GM23338 (cell line): Measurements from ENCODE around the gene LEO1. TPM values are rescaled to one million over a fixed set of nuclear protein-coding genes. Genes with fewer than 3 reads are reported as not detected.

ENCODE experiments used
- ATAC-seq: fragments of 200-7000 bp; cut with Tn5 transposase; 3 replicates; pipeline ENCODE4 v1.9.1; 2020
- DNase-seq: peaks from one replicate; pipeline ENCODE4 v3.0.0-alpha.2; 2015; ENCODE audit warnings: low spot score
- H2AFZ ChIP-seq: fragments of 200-600 bp; sonication (generic); 2 replicates; pipeline ENCODE4 v1.8.0; 2016; ENCODE audit warnings: antibody characterized with exemption, mild to moderate bottlenecking, moderate library complexity
- H3F3A ChIP-seq: fragments of 200-600 bp; sonication (generic); replicated peaks from 2 replicates; pipeline ENCODE4 v1.8.0; 2017; ENCODE audit warnings: antibody characterized with exemption, mixed run types, low read depth
- H3K27ac ChIP-seq: fragments of 200-600 bp; sonication (generic); 2 replicates; pipeline ENCODE4 v1.6.1; 2016; ENCODE audit warnings: low read depth
- H3K27me3 ChIP-seq: fragments of 200-600 bp; sonication (generic); 2 replicates; pipeline ENCODE4 v1.8.0; 2016; ENCODE audit warnings: mild to moderate bottlenecking, mixed run types, moderate library complexity; ENCODE audit not compliant: insufficient read depth
- H3K36me3 ChIP-seq: fragments of 200-600 bp; sonication (generic); 2 replicates; pipeline ENCODE4 v1.8.0; 2016; ENCODE audit warnings: mild to moderate bottlenecking; ENCODE audit not compliant: insufficient read depth
- H3K4me1 ChIP-seq: fragments of 200-600 bp; sonication (generic); 2 replicates; pipeline ENCODE4 v1.8.0; 2016; ENCODE audit warnings: mild to moderate bottlenecking, moderate library complexity; ENCODE audit not compliant: insufficient read depth
- H3K4me2 ChIP-seq: fragments of 200-600 bp; sonication (generic); 2 replicates; pipeline ENCODE4 v1.7.1; 2017; ENCODE audit warnings: mixed run types
- H3K4me3 ChIP-seq: fragments of 200-600 bp; sonication (generic); 2 replicates; pipeline ENCODE4 v1.6.1; 2016; ENCODE audit warnings: mixed run types
- H3K79me2 ChIP-seq: fragments of 200-600 bp; sonication (generic); replicated peaks from 2 replicates; pipeline ENCODE4 v1.8.0; 2017; ENCODE audit warnings: mild to moderate bottlenecking; ENCODE audit not compliant: insufficient read depth
- H3K9me2 ChIP-seq: fragments of 200-600 bp; sonication (generic); 2 replicates; pipeline ENCODE4 v1.8.0; 2017; ENCODE audit not compliant: insufficient read depth
- H4K20me1 ChIP-seq: fragments of 200-600 bp; sonication (generic); replicated peaks from 2 replicates; pipeline ENCODE4 v1.8.0; 2017; ENCODE audit warnings: mild to moderate bottlenecking; ENCODE audit not compliant: insufficient read depth
- H3K27ac Mint-ChIP-seq: 2 replicates; pipeline ENCODE4 v1.8.0; 2020; ENCODE audit warnings: inconsistent platforms, mild to moderate bottlenecking, moderate library complexity, mixed read lengths
- H3K27me3 Mint-ChIP-seq: 3 replicates; pipeline ENCODE4 v1.8.0; 2022; ENCODE audit warnings: low read depth, mild to moderate bottlenecking, moderate library complexity, mixed read lengths, inconsistent platforms; ENCODE audit not compliant: insufficient read depth, poor library complexity
- H3K36me3 Mint-ChIP-seq: 3 replicates; pipeline ENCODE4 v1.8.0; 2021; ENCODE audit warnings: low read depth, mild to moderate bottlenecking, inconsistent platforms, moderate library complexity, mixed read lengths
- H3K4me1 Mint-ChIP-seq: 3 replicates; pipeline ENCODE4 v1.8.0; 2020; ENCODE audit warnings: mild to moderate bottlenecking, inconsistent platforms, mixed read lengths
- H3K4me3 Mint-ChIP-seq: 3 replicates; pipeline ENCODE4 v1.8.0; 2021; ENCODE audit warnings: moderate library complexity, mild to moderate bottlenecking, inconsistent platforms, mixed read lengths
- H3K9me3 Mint-ChIP-seq: 3 replicates; pipeline ENCODE4 v1.8.0; 2020; ENCODE audit warnings: moderate library complexity, mild to moderate bottlenecking, inconsistent platforms, mixed read lengths
- EZH2 ChIP-seq: fragments of 200-600 bp; sonication (generic); IDR thresholded peaks from one replicate; pipeline ENCODE4 v1.8.0; 2017; ENCODE audit warnings: antibody characterized with exemption, mild to moderate bottlenecking, low read depth; ENCODE audit not compliant: unreplicated experiment
- JUNB ChIP-seq: IDR thresholded peaks from one replicate; pipeline ENCODE4 v1.6.1; 2016; ENCODE audit warnings: antibody characterized with exemption; ENCODE audit not compliant: unreplicated experiment
- POLR2AphosphoS5 ChIP-seq: IDR thresholded peaks from 2 replicates; pipeline ENCODE4 v1.6.1; 2016; ENCODE audit warnings: antibody characterized with exemption, low read depth
- STAT1 ChIP-seq: IDR thresholded peaks from one replicate; pipeline ENCODE4 v1.6.1; 2016; ENCODE audit warnings: antibody characterized with exemption; ENCODE audit not compliant: unreplicated experiment
- ZNF114 ChIP-seq: fragments of 250-450 bp; sonication (Bioruptor Pico); IDR thresholded peaks from 2 replicates; pipeline ENCODE4 v1.5.0; 2020; ENCODE audit warnings: mild to moderate bottlenecking, moderate library complexity
- ZNF331 ChIP-seq: fragments of 250-450 bp; sonication (Bioruptor Pico); IDR thresholded peaks from 2 replicates; pipeline ENCODE4 v1.5.0; 2020; ENCODE audit warnings: low read depth, mild to moderate bottlenecking, moderate library complexity
- polyA plus RNA-seq: library from polyadenylated mRNA; unstranded; fragments of >200 nt; fragmentation: Nextera tagmentation; extraction: Ambion mirVana; gene quantifications from 2 replicates; pipeline ENCODE4 v1.2.1, GENCODE V29; 2016
- total RNA-seq: library from RNA; depleted of rRNA; stranded (reverse); fragments of >200 nt; shearing (Covaris generic); gene quantifications from 2 replicates; pipeline ENCODE4 v1.2.3, GENCODE V29; 2014
- TF ChIP-seq, protein P1 (sequence below): fragments of 250-450 bp; sonication (Bioruptor Pico); IDR thresholded peaks from 2 replicates; pipeline ENCODE4 v1.5.0; 2020; ENCODE audit warnings: mild to moderate bottlenecking, moderate library complexity
- TF ChIP-seq, protein P2 (sequence below): IDR thresholded peaks from 2 replicates; pipeline ENCODE4 v1.6.1; 2016; ENCODE audit warnings: antibody characterized with exemption
- TF ChIP-seq, protein P3 (sequence below), 2 experiments: fragments of 200-600 bp in 1 of 2; sonication (generic) in 1 of 2; conservative IDR thresholded peaks; 2 replicates each; pipeline versions ENCODE4 v1.5.1 to v1.6.1; 2016 to 2017; ENCODE audit warnings: antibody characterized with exemption in 2 of 2, low read depth in 2 of 2, mild to moderate bottlenecking in 2 of 2, moderate library complexity in 1 of 2

Gene LEO1
- total and polyA plus RNA-seq, 2 experiments from 2014 or later, result 41.4 to 55.6 TPM

DNA sequence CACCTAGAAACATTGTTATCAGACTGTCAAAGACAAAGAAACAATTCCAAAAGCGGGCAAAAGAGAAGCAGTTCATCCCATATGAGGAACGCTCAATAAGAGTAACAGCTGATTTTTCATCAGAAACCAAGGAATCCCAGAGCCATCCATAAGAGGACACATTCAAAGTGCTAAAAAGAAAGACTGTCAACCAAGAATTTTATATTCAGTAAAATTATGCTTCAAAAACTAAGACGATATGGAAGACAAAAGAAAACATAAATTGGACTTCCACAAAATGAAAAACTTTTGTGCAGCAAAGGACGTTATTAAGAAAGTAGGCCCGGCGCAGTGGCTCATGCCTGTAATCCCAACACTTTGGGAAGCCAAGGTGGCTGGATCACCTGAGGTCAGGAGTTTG lies 4.0 kb downstream of the LEO1 start:
- TF ChIP-seq EZH2 (no peak), ZNF331 (CRISPR knock-in tag) (no peak)
- TF ChIP-seq, protein P1, sequence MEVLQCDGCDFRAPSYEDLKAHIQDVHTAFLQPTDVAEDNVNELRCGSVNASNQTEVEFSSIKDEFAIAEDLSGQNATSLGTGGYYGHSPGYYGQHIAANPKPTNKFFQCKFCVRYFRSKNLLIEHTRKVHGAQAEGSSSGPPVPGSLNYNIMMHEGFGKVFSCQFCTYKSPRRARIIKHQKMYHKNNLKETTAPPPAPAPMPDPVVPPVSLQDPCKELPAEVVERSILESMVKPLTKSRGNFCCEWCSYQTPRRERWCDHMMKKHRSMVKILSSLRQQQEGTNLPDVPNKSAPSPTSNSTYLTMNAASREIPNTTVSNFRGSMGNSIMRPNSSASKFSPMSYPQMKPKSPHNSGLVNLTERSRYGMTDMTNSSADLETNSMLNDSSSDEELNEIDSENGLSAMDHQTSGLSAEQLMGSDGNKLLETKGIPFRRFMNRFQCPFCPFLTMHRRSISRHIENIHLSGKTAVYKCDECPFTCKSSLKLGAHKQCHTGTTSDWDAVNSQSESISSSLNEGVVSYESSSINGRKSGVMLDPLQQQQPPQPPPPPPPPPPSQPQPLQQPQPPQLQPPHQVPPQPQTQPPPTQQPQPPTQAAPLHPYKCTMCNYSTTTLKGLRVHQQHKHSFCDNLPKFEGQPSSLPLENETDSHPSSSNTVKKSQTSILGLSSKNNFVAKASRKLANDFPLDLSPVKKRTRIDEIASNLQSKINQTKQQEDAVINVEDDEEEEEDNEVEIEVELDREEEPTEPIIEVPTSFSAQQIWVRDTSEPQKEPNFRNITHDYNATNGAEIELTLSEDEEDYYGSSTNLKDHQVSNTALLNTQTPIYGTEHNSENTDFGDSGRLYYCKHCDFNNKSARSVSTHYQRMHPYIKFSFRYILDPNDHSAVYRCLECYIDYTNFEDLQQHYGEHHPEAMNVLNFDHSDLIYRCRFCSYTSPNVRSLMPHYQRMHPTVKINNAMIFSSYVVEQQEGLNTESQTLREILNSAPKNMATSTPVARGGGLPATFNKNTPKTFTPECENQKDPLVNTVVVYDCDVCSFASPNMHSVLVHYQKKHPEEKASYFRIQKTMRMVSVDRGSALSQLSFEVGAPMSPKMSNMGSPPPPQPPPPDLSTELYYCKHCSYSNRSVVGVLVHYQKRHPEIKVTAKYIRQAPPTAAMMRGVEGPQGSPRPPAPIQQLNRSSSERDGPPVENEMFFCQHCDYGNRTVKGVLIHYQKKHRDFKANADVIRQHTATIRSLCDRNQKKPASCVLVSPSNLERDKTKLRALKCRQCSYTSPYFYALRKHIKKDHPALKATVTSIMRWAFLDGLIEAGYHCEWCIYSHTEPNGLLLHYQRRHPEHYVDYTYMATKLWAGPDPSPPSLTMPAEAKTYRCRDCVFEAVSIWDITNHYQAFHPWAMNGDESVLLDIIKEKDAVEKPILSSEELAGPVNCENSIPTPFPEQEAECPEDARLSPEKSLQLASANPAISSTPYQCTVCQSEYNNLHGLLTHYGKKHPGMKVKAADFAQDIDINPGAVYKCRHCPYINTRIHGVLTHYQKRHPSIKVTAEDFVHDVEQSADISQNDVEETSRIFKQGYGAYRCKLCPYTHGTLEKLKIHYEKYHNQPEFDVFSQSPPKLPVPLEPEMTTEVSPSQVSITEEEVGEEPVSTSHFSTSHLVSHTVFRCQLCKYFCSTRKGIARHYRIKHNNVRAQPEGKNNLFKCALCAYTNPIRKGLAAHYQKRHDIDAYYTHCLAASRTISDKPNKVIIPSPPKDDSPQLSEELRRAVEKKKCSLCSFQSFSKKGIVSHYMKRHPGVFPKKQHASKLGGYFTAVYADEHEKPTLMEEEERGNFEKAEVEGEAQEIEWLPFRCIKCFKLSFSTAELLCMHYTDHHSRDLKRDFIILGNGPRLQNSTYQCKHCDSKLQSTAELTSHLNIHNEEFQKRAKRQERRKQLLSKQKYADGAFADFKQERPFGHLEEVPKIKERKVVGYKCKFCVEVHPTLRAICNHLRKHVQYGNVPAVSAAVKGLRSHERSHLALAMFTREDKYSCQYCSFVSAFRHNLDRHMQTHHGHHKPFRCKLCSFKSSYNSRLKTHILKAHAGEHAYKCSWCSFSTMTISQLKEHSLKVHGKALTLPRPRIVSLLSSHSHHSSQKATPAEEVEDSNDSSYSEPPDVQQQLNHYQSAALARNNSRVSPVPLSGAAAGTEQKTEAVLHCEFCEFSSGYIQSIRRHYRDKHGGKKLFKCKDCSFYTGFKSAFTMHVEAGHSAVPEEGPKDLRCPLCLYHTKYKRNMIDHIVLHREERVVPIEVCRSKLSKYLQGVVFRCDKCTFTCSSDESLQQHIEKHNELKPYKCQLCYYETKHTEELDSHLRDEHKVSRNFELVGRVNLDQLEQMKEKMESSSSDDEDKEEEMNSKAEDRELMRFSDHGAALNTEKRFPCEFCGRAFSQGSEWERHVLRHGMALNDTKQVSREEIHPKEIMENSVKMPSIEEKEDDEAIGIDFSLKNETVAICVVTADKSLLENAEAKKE (CRISPR knock-in tag), result no peak
- TF ChIP-seq, protein P2, sequence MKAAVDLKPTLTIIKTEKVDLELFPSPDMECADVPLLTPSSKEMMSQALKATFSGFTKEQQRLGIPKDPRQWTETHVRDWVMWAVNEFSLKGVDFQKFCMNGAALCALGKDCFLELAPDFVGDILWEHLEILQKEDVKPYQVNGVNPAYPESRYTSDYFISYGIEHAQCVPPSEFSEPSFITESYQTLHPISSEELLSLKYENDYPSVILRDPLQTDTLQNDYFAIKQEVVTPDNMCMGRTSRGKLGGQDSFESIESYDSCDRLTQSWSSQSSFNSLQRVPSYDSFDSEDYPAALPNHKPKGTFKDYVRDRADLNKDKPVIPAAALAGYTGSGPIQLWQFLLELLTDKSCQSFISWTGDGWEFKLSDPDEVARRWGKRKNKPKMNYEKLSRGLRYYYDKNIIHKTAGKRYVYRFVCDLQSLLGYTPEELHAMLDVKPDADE, result no peak
- peaks cover 2% of the 10 kb centered on the region; the same call in 1 of the 3 replicates for H3K4me1 Mint-ChIP-seq
- H3K4me3 ChIP-seq, result no peak overlapping the region
- H3K9me3 Mint-ChIP-seq, result peaks cover 8% of the 10 kb centered on the region; the same call in 2 of the 3 replicates
- no peak for ATAC-seq
- H3K27ac ChIP-seq, result no peak overlapping the region
- no peak overlapping the region for H2AFZ ChIP-seq
- H3K27me3 Mint-ChIP-seq, result peaks cover 8% of the 10 kb centered on the region
- H3K27ac Mint-ChIP-seq, result no peak overlapping the region
- H3K36me3 Mint-ChIP-seq, result peaks cover 40% of the 10 kb centered on the region
- no peak overlapping the region for H3K4me3 Mint-ChIP-seq
- no peaks in the 10 kb centered on the region for H3K9me2 ChIP-seq
- H3K27me3 ChIP-seq, result no peaks in the 10 kb centered on the region
- H3K4me1 ChIP-seq, result peaks cover 7% of the 10 kb centered on the region; the same call in 1 of the 2 replicates
- peaks cover 14% of the 10 kb centered on the region; the same call in 1 of the 2 replicates for H4K20me1 ChIP-seq
- no peaks in the 10 kb centered on the region for H3F3A ChIP-seq
- DNase-seq, result no peak
- H3K36me3 ChIP-seq, result peaks cover 12% of the 10 kb centered on the region; the same call in 1 of the 2 replicates
- H3K79me2 ChIP-seq, result peaks cover 76% of the 10 kb centered on the region
- H3K4me2 ChIP-seq, result no peak overlapping the region

DNA sequence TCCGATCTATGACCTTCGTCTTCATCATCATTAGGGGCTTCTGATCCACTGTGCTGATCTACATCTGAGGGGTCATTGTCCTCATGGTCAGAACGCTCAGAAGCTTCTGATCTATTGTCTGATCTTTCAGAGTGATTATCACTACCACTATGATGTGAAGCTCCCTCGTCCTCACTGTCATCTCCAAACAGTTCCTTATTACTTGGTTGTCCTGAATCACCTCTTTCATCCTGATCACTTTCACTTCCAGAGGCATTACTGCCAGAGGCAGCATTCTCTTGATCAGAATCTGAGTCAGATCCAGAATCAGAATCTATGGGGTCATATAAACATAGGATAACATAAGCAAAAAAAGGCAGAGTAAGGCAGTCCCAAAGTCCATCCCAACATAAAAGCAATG lies 5.4 kb downstream of the LEO1 start:
- no peak for DNase-seq
- H3K36me3 ChIP-seq, result peaks cover 20% of the 10 kb centered on the region; the same call in 1 of the 2 replicates
- TF ChIP-seq JUNB (no peak), ZNF114 (no peak), STAT1 (no peak), ZNF331 (CRISPR knock-in tag) (no peak), POLR2AphosphoS5 (no peak)
- TF ChIP-seq, protein P3, sequence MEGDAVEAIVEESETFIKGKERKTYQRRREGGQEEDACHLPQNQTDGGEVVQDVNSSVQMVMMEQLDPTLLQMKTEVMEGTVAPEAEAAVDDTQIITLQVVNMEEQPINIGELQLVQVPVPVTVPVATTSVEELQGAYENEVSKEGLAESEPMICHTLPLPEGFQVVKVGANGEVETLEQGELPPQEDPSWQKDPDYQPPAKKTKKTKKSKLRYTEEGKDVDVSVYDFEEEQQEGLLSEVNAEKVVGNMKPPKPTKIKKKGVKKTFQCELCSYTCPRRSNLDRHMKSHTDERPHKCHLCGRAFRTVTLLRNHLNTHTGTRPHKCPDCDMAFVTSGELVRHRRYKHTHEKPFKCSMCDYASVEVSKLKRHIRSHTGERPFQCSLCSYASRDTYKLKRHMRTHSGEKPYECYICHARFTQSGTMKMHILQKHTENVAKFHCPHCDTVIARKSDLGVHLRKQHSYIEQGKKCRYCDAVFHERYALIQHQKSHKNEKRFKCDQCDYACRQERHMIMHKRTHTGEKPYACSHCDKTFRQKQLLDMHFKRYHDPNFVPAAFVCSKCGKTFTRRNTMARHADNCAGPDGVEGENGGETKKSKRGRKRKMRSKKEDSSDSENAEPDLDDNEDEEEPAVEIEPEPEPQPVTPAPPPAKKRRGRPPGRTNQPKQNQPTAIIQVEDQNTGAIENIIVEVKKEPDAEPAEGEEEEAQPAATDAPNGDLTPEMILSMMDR (conservative IDR thresholded peaks at IDR 0.05; ENCODE audit: low read depth in 2 of 2), result no peak

More for the DNA sequence above, 5.4 kb downstream of the LEO1 start:
- peaks cover 2% of the 10 kb centered on the region; the same call in 1 of the 3 replicates for H3K4me1 Mint-ChIP-seq
- H3K36me3 Mint-ChIP-seq, result peaks cover 50% of the 10 kb centered on the region
- H3K4me3 Mint-ChIP-seq, result no peak overlapping the region
- H3K4me1 ChIP-seq, result peaks cover 7% of the 10 kb centered on the region; the same call in 1 of the 2 replicates
- no peak overlapping the region for H3K4me3 ChIP-seq
- H3K79me2 ChIP-seq, result peaks cover 72% of the 10 kb centered on the region
- H3K27me3 Mint-ChIP-seq, result no peaks in the 10 kb centered on the region
- no peak overlapping the region for H2AFZ ChIP-seq
- H3K27ac ChIP-seq, result no peak overlapping the region
- H4K20me1 ChIP-seq, result peaks cover 18% of the 10 kb centered on the region; the same call in 1 of the 2 replicates
- no peak overlapping the region for H3K27ac Mint-ChIP-seq
- H3K9me3 Mint-ChIP-seq, result peaks cover 5% of the 10 kb centered on the region; the same call in 1 of the 3 replicates
- no peak overlapping the region for H3K4me2 ChIP-seq
- H3K27me3 ChIP-seq, result no peaks in the 10 kb centered on the region
- no peak for ATAC-seq
- H3F3A ChIP-seq, result no peaks in the 10 kb centered on the region
- no peaks in the 10 kb centered on the region for H3K9me2 ChIP-seq
